GM20000 (cell line): ENCODE measurements around the gene RBCK1.
A peak's percentile ranks its signal among the peaks of the same experiment; 100 is the strongest.

Experiments used
- DNase-seq: peaks from one replicate; pipeline ENCODE4 v3.0.0; 2012; ENCODE audit warnings: low spot score
- TF ChIP-seq, protein P1 (sequence below): IDR thresholded peaks from 2 replicates; pipeline ENCODE4 v1.5.1; 2012; ENCODE audit warnings: mild to moderate bottlenecking, control low read depth; ENCODE audit errors: extremely low read depth, missing control alignments

Gene RBCK1

DNA sequence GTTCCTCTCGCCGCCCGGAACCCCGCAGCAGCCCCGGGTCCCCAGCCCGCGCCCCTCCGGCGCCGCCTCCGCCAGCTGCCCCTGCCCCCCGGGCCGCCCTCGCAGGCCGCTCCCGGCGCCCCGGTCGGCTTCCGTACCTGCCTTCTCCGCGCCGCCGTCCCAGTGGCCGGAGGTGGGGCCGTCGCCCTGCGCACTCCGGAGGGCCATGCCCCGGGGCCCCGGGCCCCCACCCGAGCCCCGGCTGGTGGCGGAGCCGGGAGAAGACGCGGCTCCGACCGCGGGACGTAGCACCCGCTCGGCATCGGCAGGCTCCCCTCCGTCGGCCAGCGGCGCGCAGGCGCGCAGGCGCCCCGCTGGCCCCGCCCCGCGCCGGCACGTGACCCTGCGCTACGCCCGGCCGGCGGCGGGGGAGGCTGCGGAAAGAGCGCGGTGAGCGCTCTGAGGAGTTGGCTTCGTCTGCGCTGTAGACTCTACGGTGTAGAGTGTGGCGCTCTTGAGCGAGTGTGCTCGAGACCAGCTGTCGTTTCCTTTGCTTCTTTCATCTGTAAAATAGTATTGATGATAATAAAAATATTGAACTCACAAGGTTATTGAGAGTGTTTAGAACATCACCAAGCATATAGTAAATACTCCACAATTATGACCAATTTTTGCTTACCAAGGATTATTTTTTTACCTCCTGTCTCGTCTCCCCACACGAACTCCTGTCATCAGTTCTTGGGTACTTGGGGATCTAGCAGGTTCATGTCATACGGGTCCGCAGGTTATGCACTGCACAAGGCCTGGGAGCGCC, 54.3 kb downstream of the RBCK1 start, which contains the start of gene TBC1D20:
TSS of gene TBC1D20 (minus strand) at position 335 of the 793 bp plus-strand sequence. CDS start at position 207, 128 bp downstream.
- TF ChIP-seq, protein P1, sequence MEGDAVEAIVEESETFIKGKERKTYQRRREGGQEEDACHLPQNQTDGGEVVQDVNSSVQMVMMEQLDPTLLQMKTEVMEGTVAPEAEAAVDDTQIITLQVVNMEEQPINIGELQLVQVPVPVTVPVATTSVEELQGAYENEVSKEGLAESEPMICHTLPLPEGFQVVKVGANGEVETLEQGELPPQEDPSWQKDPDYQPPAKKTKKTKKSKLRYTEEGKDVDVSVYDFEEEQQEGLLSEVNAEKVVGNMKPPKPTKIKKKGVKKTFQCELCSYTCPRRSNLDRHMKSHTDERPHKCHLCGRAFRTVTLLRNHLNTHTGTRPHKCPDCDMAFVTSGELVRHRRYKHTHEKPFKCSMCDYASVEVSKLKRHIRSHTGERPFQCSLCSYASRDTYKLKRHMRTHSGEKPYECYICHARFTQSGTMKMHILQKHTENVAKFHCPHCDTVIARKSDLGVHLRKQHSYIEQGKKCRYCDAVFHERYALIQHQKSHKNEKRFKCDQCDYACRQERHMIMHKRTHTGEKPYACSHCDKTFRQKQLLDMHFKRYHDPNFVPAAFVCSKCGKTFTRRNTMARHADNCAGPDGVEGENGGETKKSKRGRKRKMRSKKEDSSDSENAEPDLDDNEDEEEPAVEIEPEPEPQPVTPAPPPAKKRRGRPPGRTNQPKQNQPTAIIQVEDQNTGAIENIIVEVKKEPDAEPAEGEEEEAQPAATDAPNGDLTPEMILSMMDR, result peak; percentile 29
- DNase-seq, result peak; percentile 96

DNA sequence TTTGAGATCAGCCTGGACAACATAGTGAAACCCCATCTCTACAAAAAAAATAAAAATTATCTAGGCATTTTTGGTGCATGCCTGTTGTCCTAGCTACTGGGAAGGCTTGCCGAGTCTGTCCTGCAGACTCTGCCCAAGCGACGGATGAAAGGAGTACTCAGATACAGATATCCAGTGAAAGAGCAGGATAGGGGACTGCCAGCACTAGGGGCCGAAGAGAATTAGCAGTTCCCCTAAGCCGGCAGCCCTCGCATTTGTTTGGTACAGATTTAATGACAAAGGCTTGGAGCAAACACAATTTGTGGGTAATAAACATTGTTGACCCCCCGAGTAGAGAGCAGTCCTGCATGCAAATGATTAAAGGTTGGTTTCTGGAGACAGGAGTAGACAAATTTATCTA, 59.7 kb downstream of the RBCK1 start:
- TF ChIP-seq, protein P1, result no peak
- DNase-seq, result no peak

DNA sequence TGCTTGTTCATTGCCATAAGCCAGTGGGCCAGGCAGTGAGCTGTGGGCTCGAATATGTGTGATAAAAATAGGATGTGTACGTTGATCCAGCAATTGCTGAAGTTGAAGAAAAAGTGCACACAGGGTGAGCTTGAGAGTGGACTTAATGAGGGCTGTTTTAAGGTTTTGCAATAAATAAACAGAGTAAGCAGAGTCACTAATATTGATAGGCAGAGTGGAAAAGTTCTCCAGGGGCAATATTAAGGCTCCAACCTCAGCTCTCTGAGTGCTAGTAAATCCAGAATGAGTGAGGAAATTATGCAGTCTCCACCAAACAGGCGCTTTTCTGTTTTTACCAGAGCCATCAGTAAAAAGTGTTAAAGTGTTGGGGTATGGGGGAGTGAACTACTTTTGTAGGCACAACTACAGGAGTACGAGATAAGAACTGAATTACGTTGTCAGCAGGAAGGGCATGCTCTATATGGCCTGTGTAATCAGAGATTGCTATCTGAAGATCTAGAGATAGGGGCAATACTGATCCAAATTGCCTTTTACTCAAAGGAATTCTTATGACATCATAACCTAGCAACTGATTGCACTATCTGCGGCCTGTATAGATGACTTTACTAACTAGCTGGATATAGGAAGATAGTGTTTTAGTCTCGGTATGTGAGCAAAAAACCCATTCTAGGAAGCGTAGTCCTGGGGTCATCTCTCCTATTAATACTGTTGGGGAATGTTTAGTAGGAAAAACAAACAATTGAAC, 61.8 kb downstream of the RBCK1 start:
- no peak for DNase-seq
- TF ChIP-seq, protein P1, result no peak

DNA sequence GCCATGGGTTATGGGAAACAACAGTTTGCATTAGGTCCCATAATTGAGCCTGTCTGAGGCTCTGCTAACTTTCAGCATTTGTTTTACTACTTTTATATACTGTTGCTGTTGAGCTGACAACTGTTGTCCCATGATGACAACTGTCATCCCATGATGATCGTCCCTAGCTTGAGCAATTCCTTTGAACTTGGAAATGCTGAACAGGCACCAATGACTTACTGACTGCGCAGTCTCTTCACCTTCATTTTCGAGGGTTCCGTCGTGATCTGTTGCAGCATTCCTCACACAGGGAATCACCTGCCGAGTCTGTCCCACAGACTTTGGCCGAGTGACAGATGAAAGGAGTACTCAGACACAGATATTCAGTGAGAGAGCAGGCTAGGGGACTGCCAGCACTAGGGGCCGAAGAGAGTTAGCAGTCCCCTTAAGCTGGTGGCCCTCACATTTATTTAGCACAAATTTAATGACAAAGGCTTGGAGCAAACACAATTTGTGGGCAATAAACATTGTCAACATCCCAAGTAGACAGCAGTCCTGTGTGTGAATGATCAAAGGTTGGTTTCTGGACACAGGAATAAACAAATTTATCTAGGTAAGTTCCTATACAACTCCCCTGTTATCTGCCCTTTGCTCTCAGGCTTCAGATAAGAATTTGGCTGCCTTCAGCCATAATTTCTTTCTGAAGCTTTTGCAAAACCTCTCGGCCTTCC, 64.2 kb downstream of the RBCK1 start:
- TF ChIP-seq, protein P1, result no peak
- no peak for DNase-seq

DNA sequence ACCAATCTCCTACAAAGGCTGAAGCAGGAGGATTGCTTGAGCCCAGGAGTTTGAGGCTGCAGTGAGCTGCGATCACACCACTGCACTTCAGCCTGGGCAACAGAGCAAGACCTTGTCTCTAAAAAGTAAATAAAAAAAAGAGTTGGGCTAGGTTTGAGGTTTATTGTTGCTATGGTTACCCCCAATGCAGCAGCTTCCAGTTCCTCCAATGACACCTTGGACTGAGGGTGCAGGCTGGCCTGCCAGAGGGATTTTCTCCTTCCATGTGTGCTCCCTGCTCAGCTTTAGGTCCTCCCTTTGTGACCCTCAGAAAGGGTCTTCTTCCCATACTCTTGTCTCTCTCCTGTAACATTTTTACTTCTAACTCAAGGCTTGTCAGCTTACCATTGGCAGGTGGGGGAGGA, 64.8 kb downstream of the RBCK1 start:
- TF ChIP-seq, protein P1, result no peak
- DNase-seq, result no peak

DNA sequence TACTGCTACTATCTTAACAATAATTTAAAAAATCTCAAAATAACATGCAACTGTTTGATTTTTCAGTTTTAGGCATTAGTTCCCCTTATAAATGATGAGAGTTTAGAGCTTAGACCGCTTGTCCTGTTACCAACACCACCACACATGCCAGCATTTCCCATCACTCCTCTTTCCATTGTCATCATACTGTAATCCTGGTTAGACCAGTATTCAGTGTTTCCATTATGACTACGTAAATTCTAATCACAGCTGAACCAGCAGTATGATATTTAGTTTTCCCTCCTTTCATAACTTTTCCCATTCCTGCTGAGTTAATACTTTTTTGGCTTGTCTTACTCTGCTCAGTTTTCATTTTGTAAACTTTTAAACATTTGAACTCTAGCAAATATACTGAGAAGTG, 66.5 kb downstream of the RBCK1 start:
- TF ChIP-seq, protein P1, result no peak
- no peak for DNase-seq
